Calu3 (cell line): Measurements from ENCODE around the gene RHOA. TPM values are rescaled to one million over a fixed set of nuclear protein-coding genes. Genes with fewer than 3 reads are reported as not detected.
"Not testable (repeated sequence)": the region's sequence is repeated elsewhere in the genome, so short reads cannot be mapped to it uniquely, and the experiment has no call there.

ENCODE experiments used
- BruUV-seq: library from RNA; stranded (reverse); fragments of 400-500 nt; replicated peaks from 2 replicates; lab custom pipeline; 2021; lab: Mats Ljungman, UMichigan
- CTCF ChIA-PET: fragments of 300-600 bp; sonication (Branson Sonifier 250); formaldehyde crosslinking; loops from one replicate; lab custom pipeline; 2022; ENCODE audit warnings: antibody characterized with exemption; lab: Charles Lee
- DNase-seq: peaks from one replicate; pipeline ENCODE4 v3.0.0; 2022
- H3K27ac Mint-ChIP-seq: one replicate; pipeline ENCODE4 v1.8.0; 2022; ENCODE audit warnings: mixed read lengths; ENCODE audit not compliant: unreplicated experiment
- H3K27me3 Mint-ChIP-seq: one replicate; pipeline ENCODE4 v1.8.0; 2022; ENCODE audit warnings: mixed read lengths; ENCODE audit not compliant: unreplicated experiment
- H3K36me3 Mint-ChIP-seq: one replicate; pipeline ENCODE4 v1.8.0; 2022; ENCODE audit warnings: mild to moderate bottlenecking, moderate library complexity, mixed read lengths; ENCODE audit not compliant: insufficient read depth, unreplicated experiment
- H3K4me1 Mint-ChIP-seq: one replicate; pipeline ENCODE4 v1.8.0; 2022; ENCODE audit warnings: mild to moderate bottlenecking, low read depth, mixed read lengths; ENCODE audit not compliant: unreplicated experiment
- H3K4me3 Mint-ChIP-seq: one replicate; pipeline ENCODE4 v1.8.0; 2022; ENCODE audit warnings: mild to moderate bottlenecking, low read depth, moderate library complexity, mixed read lengths; ENCODE audit not compliant: unreplicated experiment
- H3K9me3 Mint-ChIP-seq: one replicate; pipeline ENCODE4 v1.8.0; 2022; ENCODE audit warnings: low read depth, mixed read lengths; ENCODE audit not compliant: unreplicated experiment
- intact Hi-C: fragments of 100-400 bp; cut with micrococcal nuclease; formaldehyde crosslinking; loops from one replicate; pipeline ENCODE4 v1.10.0; 2022; ENCODE audit not compliant: unreplicated experiment
- total RNA-seq: library from RNA; stranded (reverse); gene quantifications from 2 replicates; pipeline ENCODE4 v1.2.3, GENCODE V29; 2022
- TF ChIP-seq, protein P1 (sequence below): fragments of 200-600 bp; IDR thresholded peaks from one replicate; pipeline ENCODE4 v1.8.0; 2022; ENCODE audit warnings: antibody characterized with exemption; ENCODE audit not compliant: unreplicated experiment

The RHOA gene
- total RNA-seq, 1 experiment from 2014 or later: 352 TPM

DNA sequence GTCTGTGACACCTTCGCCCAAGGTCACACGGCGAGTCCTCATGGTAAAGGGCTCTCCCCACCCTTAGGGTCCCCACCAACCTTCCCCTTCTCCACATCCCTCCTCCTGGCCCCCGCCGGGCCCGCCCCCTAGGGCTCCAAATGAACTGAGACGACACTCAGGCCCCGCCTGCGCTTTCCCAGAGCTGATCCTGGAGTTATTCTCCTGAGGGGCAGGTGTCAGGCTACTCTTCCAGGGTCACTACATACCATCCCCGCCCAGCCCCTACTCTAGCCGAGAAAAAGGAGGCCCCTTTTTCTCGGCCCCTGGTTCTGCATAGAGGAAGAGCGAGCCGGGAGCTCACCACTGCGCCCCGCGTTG is 72.2 kb downstream of the RHOA start:
- intact Hi-C loops: no loop called here
- TF ChIP-seq, protein P1, sequence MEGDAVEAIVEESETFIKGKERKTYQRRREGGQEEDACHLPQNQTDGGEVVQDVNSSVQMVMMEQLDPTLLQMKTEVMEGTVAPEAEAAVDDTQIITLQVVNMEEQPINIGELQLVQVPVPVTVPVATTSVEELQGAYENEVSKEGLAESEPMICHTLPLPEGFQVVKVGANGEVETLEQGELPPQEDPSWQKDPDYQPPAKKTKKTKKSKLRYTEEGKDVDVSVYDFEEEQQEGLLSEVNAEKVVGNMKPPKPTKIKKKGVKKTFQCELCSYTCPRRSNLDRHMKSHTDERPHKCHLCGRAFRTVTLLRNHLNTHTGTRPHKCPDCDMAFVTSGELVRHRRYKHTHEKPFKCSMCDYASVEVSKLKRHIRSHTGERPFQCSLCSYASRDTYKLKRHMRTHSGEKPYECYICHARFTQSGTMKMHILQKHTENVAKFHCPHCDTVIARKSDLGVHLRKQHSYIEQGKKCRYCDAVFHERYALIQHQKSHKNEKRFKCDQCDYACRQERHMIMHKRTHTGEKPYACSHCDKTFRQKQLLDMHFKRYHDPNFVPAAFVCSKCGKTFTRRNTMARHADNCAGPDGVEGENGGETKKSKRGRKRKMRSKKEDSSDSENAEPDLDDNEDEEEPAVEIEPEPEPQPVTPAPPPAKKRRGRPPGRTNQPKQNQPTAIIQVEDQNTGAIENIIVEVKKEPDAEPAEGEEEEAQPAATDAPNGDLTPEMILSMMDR: no peak
- peaks cover 6% of the 10 kb centered on the region for H3K4me1 Mint-ChIP-seq
- peak; percentile 38 for DNase-seq
- H3K4me3 Mint-ChIP-seq: peak overlapping the region; percentile 88
- H3K9me3 Mint-ChIP-seq: no peaks in the 10 kb centered on the region
- BruUV-seq: no TSS peak
- peak overlapping the region; percentile 84 for H3K27ac Mint-ChIP-seq
- no peaks in the 10 kb centered on the region for H3K27me3 Mint-ChIP-seq
- CTCF ChIA-PET: interaction anchor here (0.6 to 2.9 kb wide), 16 partner anchors 12 to 352 kb away, joined by 3 to 33 read pairs (median 4); partner anchors contain the start of genes DALRD3, GPX1, NDUFAF3 and P4HTM
- H3K36me3 Mint-ChIP-seq: peaks cover 27% of the 10 kb centered on the region

GRCh38 chr3:49333916-49334633 is 77.7 kb downstream of the RHOA start:
- no TSS peak for BruUV-seq
- no peak overlapping the region for H3K27ac Mint-ChIP-seq
- CTCF ChIA-PET: no interaction called here
- H3K9me3 Mint-ChIP-seq: no peaks in the 10 kb centered on the region
- intact Hi-C loops: no loop called here
- H3K27me3 Mint-ChIP-seq: no peaks in the 10 kb centered on the region
- H3K4me3 Mint-ChIP-seq: no peak overlapping the region
- TF ChIP-seq, protein P1: no peak
- peaks cover 16% of the 10 kb centered on the region for H3K36me3 Mint-ChIP-seq
- DNase-seq: no peak
- H3K4me1 Mint-ChIP-seq: peaks cover 3% of the 10 kb centered on the region

GRCh38 chr3:49333091-49333490 is 78.7 kb downstream of the RHOA start:
- DNase-seq: no peak
- intact Hi-C loops: no loop called here
- no TSS peak for BruUV-seq
- H3K36me3 Mint-ChIP-seq: peaks cover 14% of the 10 kb centered on the region
- CTCF ChIA-PET: interaction anchor here (0.7 kb wide), 2 partner anchors 206 to 453 kb away, joined by 4 to 5 read pairs; partner anchors contain the start of gene IP6K1
- no peak overlapping the region for H3K4me3 Mint-ChIP-seq
- no peaks in the 10 kb centered on the region for H3K4me1 Mint-ChIP-seq
- TF ChIP-seq, protein P1: no peak
- no peaks in the 10 kb centered on the region for H3K9me3 Mint-ChIP-seq
- no peaks in the 10 kb centered on the region for H3K27me3 Mint-ChIP-seq
- H3K27ac Mint-ChIP-seq: no peak overlapping the region

GRCh38 chr3:49329186-49329585 is 82.6 kb downstream of the RHOA start:
- DNase-seq: no peak
- Mint-ChIP-seq H3K27ac (no peak overlapping the region), H3K9me3 (no peaks in the 10 kb centered on the region), H3K4me1 (no peaks in the 10 kb centered on the region), H3K4me3 (no peak overlapping the region), H3K36me3 (peaks cover 22% of the 10 kb centered on the region), H3K27me3 (no peaks in the 10 kb centered on the region)
- intact Hi-C loops: no loop called here
- TF ChIP-seq, protein P1: no peak
- BruUV-seq: no TSS peak
- CTCF ChIA-PET: no interaction called here

GRCh38 chr3:49328350-49328749 is 83.4 kb downstream of the RHOA start:
- not testable (repeated sequence) for BruUV-seq

More at GRCh38 chr3:49328350-49328749, 83.4 kb downstream of the RHOA start:
- H3K27ac Mint-ChIP-seq, H3K4me1 Mint-ChIP-seq, H3K9me3 Mint-ChIP-seq, DNase-seq, intact Hi-C loops, H3K4me3 Mint-ChIP-seq, H3K27me3 Mint-ChIP-seq, CTCF ChIA-PET: not testable (repeated sequence)
- H3K36me3 Mint-ChIP-seq: peaks cover 31% of the 10 kb centered on the region
